Tibial nerve (tissue), 4 donors: ENCODE results near the gene ALK.

Source experiments
- CTCF ChIP-seq, 5 experiments: fragments of 200-600 bp in 3 of 5; fragments of 450-650 bp in 2 of 5; sonication (generic) in 3 of 5; IDR thresholded peaks; one replicate each; pipeline ENCODE4 v1.5.1; 2016 to 2019; ENCODE audit warnings: antibody characterized with exemption in 5 of 5, mild to moderate bottlenecking in 3 of 5, moderate library complexity in 2 of 5
- EP300 ChIP-seq, 2 donors: sonication (generic); formaldehyde crosslinking; IDR thresholded peaks; one replicate each; pipeline ENCODE4 v1.6.1; 2017; ENCODE audit warnings: antibody characterized with exemption in 2 of 2, mild to moderate bottlenecking in 1 of 2
- POLR2A ChIP-seq, 2 donors: fragments of 450-650 bp; IDR thresholded peaks; one replicate each; pipeline ENCODE4 v1.6.1; 2017; ENCODE audit warnings: antibody characterized with exemption in 2 of 2, mild to moderate bottlenecking in 2 of 2, moderate library complexity in 2 of 2

- TF ChIP-seq POLR2A (IDR thresholded peaks at IDR 0.05) = no peak
- no peak for TF ChIP-seq CTCF (IDR thresholded peaks at IDR 0.05)
- no peak for TF ChIP-seq EP300 (IDR thresholded peaks at IDR 0.05)
Observed at GRCh38 chr2:29620890-29621289, 300.5 kb downstream of the ALK start.
